SK-N-SH (cell line): ENCODE results near the gene NCOA4. TPM values are rescaled to one million over a fixed set of nuclear protein-coding genes. Genes with fewer than 3 reads are reported as not detected.
"Not testable (repeated sequence)": the region's sequence is repeated elsewhere in the genome, so short reads cannot be mapped to it uniquely, and the experiment has no call there.

Experiments used
- CTCF ChIA-PET: fragments of 300-600, 350-600 bp; formaldehyde crosslinking; extraction: SDS; loops from one replicate; lab custom pipeline; 2021; lab: Yijun Ruan, JAX
- POLR2A ChIA-PET: fragments of 350-600 bp; sonication (Branson Sonifier 250); formaldehyde crosslinking; extraction: SDS; loops from one replicate; lab custom pipeline; 2020; ENCODE audit warnings: antibody characterized with exemption, inconsistent platforms; lab: Yijun Ruan, JAX
- DNase-seq: peaks from one replicate; pipeline ENCODE4 v3.0.0; 2012
- H2AFZ ChIP-seq: fragments of 200-600 bp; sonication (generic); 2 replicates; pipeline ENCODE4 v1.8.1; 2016; ENCODE audit warnings: antibody characterized with exemption, mild to moderate bottlenecking, low read depth
- H3F3A ChIP-seq: fragments of 200-600 bp; sonication (generic); replicated peaks from 2 replicates; pipeline ENCODE3; 2016; ENCODE audit warnings: antibody characterized with exemption, mild to moderate bottlenecking; ENCODE audit not compliant: insufficient read depth
- H3K27ac ChIP-seq, 2 experiments: fragments of 200-500 bp in 1 of 2; fragments of 200-600 bp in 1 of 2; sonication (Bioruptor generic) in 1 of 2; sonication (generic), shearing (Covaris generic) in 1 of 2; 2 replicates each; pipeline versions ENCODE4 v1.5.1 to v1.6.1; 2014 to 2016; ENCODE audit warnings: low read depth in 2 of 2, inconsistent platforms in 1 of 2, low read length in 1 of 2, mild to moderate bottlenecking in 1 of 2, mixed read lengths in 1 of 2
- H3K27me3 ChIP-seq: fragments of 200-600 bp; sonication (generic), shearing (Covaris generic); 2 replicates; pipeline ENCODE4 v1.6.1; 2016; ENCODE audit warnings: mixed run types; ENCODE audit not compliant: insufficient read depth
- H3K36me3 ChIP-seq, 2 experiments: fragments of 200-500 bp in 1 of 2; fragments of 200-600 bp in 1 of 2; sonication (Bioruptor generic) in 1 of 2; sonication (generic) in 1 of 2; replicated peaks in 1 of 2; 2 replicates each; pipeline versions ENCODE3 to v1.5.1; 2014 to 2016; ENCODE audit warnings: low read length in 1 of 2, mild to moderate bottlenecking in 1 of 2; ENCODE audit not compliant: insufficient read depth in 2 of 2, control insufficient read depth in 1 of 2
- H3K4me1 ChIP-seq, 2 experiments: fragments of 200-500 bp in 1 of 2; fragments of 200-600 bp in 1 of 2; sonication (Bioruptor generic) in 1 of 2; sonication (generic), shearing (Covaris generic) in 1 of 2; 2 replicates each; pipeline versions ENCODE4 v1.5.1 to v1.6.1; 2014 to 2016; ENCODE audit warnings: low read depth in 1 of 2, low read length in 1 of 2, mixed run types in 1 of 2; ENCODE audit not compliant: insufficient read depth in 2 of 2, control insufficient read depth in 1 of 2
- H3K4me2 ChIP-seq: fragments of 200-600 bp; sonication (generic), shearing (Covaris generic); 2 replicates; pipeline ENCODE4 v1.6.1; 2017; ENCODE audit warnings: mixed run types
- H3K4me3 ChIP-seq, 2 experiments: fragments of 200-500 bp in 1 of 2; fragments of 200-600 bp in 1 of 2; sonication (Bioruptor generic) in 1 of 2; sonication (generic), shearing (Covaris generic) in 1 of 2; 2 replicates each; pipeline versions ENCODE4 v1.5.1 to v1.8.1; 2014 to 2016; ENCODE audit warnings: low read depth in 2 of 2, inconsistent platforms in 1 of 2, low read length in 1 of 2, mild to moderate bottlenecking in 1 of 2, mixed read lengths in 1 of 2, moderate library complexity in 1 of 2
- H3K79me2 ChIP-seq: fragments of 200-600 bp; sonication (generic); 2 replicates; pipeline ENCODE4 v1.8.1; 2017; ENCODE audit warnings: mild to moderate bottlenecking; ENCODE audit not compliant: insufficient read depth
- H3K9ac ChIP-seq: fragments of 200-600 bp; sonication (generic); 2 replicates; pipeline ENCODE4 v1.6.1; 2017; ENCODE audit warnings: mixed run types
- H3K9me2 ChIP-seq: fragments of 200-600 bp; sonication (generic); 2 replicates; pipeline ENCODE4 v1.6.1; 2017; ENCODE audit warnings: mixed run types
- H3K9me3 ChIP-seq: fragments of 200-600 bp; sonication (generic); 2 replicates; pipeline ENCODE4 v1.6.1; 2017; ENCODE audit warnings: mixed run types, mild to moderate bottlenecking, moderate library complexity
- H4K20me1 ChIP-seq: fragments of 200-600 bp; sonication (generic); 2 replicates; pipeline ENCODE4 v1.6.1; 2017; ENCODE audit warnings: mild to moderate bottlenecking, mixed run types; ENCODE audit not compliant: insufficient read depth
- CHD2 ChIP-seq: fragments of 150-350 bp; IDR thresholded peaks from 2 replicates; pipeline ENCODE4 v1.6.1; 2018; ENCODE audit warnings: low read length; ENCODE audit not compliant: partially characterized antibody
- ELF1 ChIP-seq: IDR thresholded peaks from 2 replicates; pipeline ENCODE4 v1.4.0; 2012
- EP300 ChIP-seq, 2 experiments: IDR thresholded peaks; 2 replicates each; pipeline versions ENCODE4 v1.4.0 to v1.6.1; 2012; ENCODE audit warnings: borderline replicate concordance in 1 of 2, low read depth in 1 of 2, low read length in 1 of 2
- FOXJ3 ChIP-seq: sonication (generic); formaldehyde crosslinking; IDR thresholded peaks from 2 replicates; pipeline ENCODE4 v1.5.1; 2020; ENCODE audit warnings: mild to moderate bottlenecking, missing genetic modification reagents
- FOXM1 ChIP-seq: IDR thresholded peaks from 2 replicates; pipeline ENCODE4 v1.4.0; 2012; ENCODE audit warnings: low read depth, mild to moderate bottlenecking
- MEF2A ChIP-seq: IDR thresholded peaks from 2 replicates; pipeline ENCODE4 v1.4.0; 2012; ENCODE audit warnings: low read depth, borderline replicate concordance
- RAD21 ChIP-seq: IDR thresholded peaks from 2 replicates; pipeline ENCODE4 v1.6.1; 2012; ENCODE audit warnings: mild to moderate bottlenecking, low read length
- RXRA ChIP-seq: IDR thresholded peaks from 2 replicates; pipeline ENCODE4 v1.4.0; 2012; ENCODE audit warnings: low read depth, mild to moderate bottlenecking, borderline replicate concordance
- TEAD4 ChIP-seq: IDR thresholded peaks from 2 replicates; pipeline ENCODE4 v1.4.0; 2012; ENCODE audit warnings: mild to moderate bottlenecking, borderline replicate concordance; ENCODE audit not compliant: insufficient read depth
- YY1 ChIP-seq: IDR thresholded peaks from 2 replicates; pipeline ENCODE4 v1.4.0; 2012; ENCODE audit warnings: low read depth, mild to moderate bottlenecking
- WGBS: methylation state at CpG from one replicate; pipeline ENCODE4 v1.1.6; 2017; ENCODE audit warnings: low lambda C conversion rate; 5-methylcytosine and 5-hydroxymethylcytosine counted together
- polyA plus RNA-seq, 3 experiments: library from polyadenylated mRNA; depleted of rRNA; stranded (reverse); fragments of >200 nt; gene quantifications; 2 replicates each; pipeline ENCODE4 v1.2.3, GENCODE V29; 2012

NCOA4 gene
- polyA plus RNA-seq, 1 of the 3 experiments (the other 2 are of a cell fraction): 30.3 TPM

- TF ChIP-seq YY1 (no peak), RAD21 (no peak), FOXJ3 (CRISPR knock-in tag) (no peak), RXRA (no peak), CHD2 (no peak)
These were observed 25.5 kb downstream of the NCOA4 start (continued) for GRCh38 chr10:46004963-46005362.

GRCh38 chr10:46002916-46003693 lies 27.3 kb downstream of the NCOA4 start:
- H3K9me3 ChIP-seq: no peaks in the 10 kb centered on the region
- no peak overlapping the region for H3K9ac ChIP-seq
- WGBS: 94% methylated on average over 9 of the region's 9 CpGs
- H3K4me3 ChIP-seq: no peak overlapping the region
- no peak overlapping the region for H3K4me2 ChIP-seq
- peaks cover 50% of the 10 kb centered on the region for H3F3A ChIP-seq
- ChIA-PET POLR2A (no interaction called here), CTCF (interaction anchor here (0.7 to 0.8 kb wide), 2 partner anchors 14 to 251 kb away, joined by 3 read pairs; no protein-coding TSS in a partner anchor)
- no peaks in the 10 kb centered on the region; a peak in 1 of 4 replicates for H3K4me1 ChIP-seq
- no peak for TF ChIP-seq RXRA
- no peak for TF ChIP-seq MEF2A
- TF ChIP-seq FOXM1: no peak
- TF ChIP-seq EP300 (IDR thresholded peaks at IDR 0.05; ENCODE audit: borderline replicate concordance in 1 of 2, low read depth in 1 of 2, low read length in 1 of 2): no peak
- TF ChIP-seq ELF1: no peak
- TF ChIP-seq TEAD4: no peak
- no peak overlapping the region for H3K27ac ChIP-seq
- peaks cover 60 to 84% of the 10 kb centered on the region in 2 experiments for H3K36me3 ChIP-seq
- H2AFZ ChIP-seq: no peak overlapping the region
- H3K9me2 ChIP-seq: no peaks in the 10 kb centered on the region
- no peak for DNase-seq
- H3K27me3 ChIP-seq: no peaks in the 10 kb centered on the region
- H3K79me2 ChIP-seq: peaks cover 21% of the 10 kb centered on the region
- H4K20me1 ChIP-seq: peaks cover 8% of the 10 kb centered on the region; the same call in 1 of the 2 replicates

GRCh38 chr10:46002189-46002687 lies 28.2 kb downstream of the NCOA4 start:
- DNase-seq, POLR2A ChIA-PET: not testable (repeated sequence)
- CTCF ChIA-PET: interaction anchor here (0.8 to 2.1 kb wide), 2 partner anchors 15 to 26 kb away, joined by 3 to 6 read pairs; no protein-coding TSS in a partner anchor

More at GRCh38 chr10:46002189-46002687, 28.2 kb downstream of the NCOA4 start:
- WGBS: 90% methylated on average over 7 of the region's 7 CpGs
- not testable (repeated sequence) for H3K9me2 ChIP-seq, H3K4me2 ChIP-seq, H3K27ac ChIP-seq, H3K4me1 ChIP-seq, H3K4me3 ChIP-seq, H3K9ac ChIP-seq, H2AFZ ChIP-seq, H3K9me3 ChIP-seq, H3K27me3 ChIP-seq, H4K20me1 ChIP-seq
- H3F3A ChIP-seq: peaks cover 44% of the 10 kb centered on the region
- peaks cover 21% of the 10 kb centered on the region for H3K79me2 ChIP-seq
- H3K36me3 ChIP-seq: peaks cover 63 to 81% of the 10 kb centered on the region in 2 experiments
